Retinal pigment epithelial cell (primary cell): ENCODE measurements around the gene NUTF2.

Experiments
- DNase-seq: peaks from one replicate; pipeline ENCODE4 v3.0.0-alpha.2; 2010; ENCODE audit warnings: low read depth
- H3K4me3 ChIP-seq: 2 replicates; pipeline ENCODE4 v1.5.1; 2011; ENCODE audit warnings: mild to moderate bottlenecking, low read length, control low read depth, moderate library complexity
- CTCF ChIP-seq: conservative IDR thresholded peaks from 2 replicates; pipeline ENCODE4 v1.5.1; 2011; ENCODE audit warnings: low read depth, low read length, control low read depth, inconsistent platforms

The NUTF2 gene

GRCh38 chr16:67865318-67865717, 18.6 kb downstream of the NUTF2 start:
- peak; percentile 46 for TF ChIP-seq CTCF
- no peak overlapping the region for H3K4me3 ChIP-seq
- DNase-seq = no peak

- TF ChIP-seq CTCF = no peak
Observed at GRCh38 chr16:67868290-67868689, 21.6 kb downstream of the NUTF2 start.

GRCh38 chr16:67869653-67870052, 22.9 kb downstream of the NUTF2 start:
- DNase-seq = no peak
- TF ChIP-seq CTCF = no peak
- H3K4me3 ChIP-seq = no peak overlapping the region

More at GRCh38 chr16:67868290-67868689, 21.6 kb downstream of the NUTF2 start:
- H3K4me3 ChIP-seq = no peak overlapping the region
- DNase-seq = no peak

- DNase-seq = no peak
- no peak overlapping the region for H3K4me3 ChIP-seq
- no peak for TF ChIP-seq CTCF
Observed at GRCh38 chr16:67871256-67871655, 24.5 kb downstream of the NUTF2 start.

GRCh38 chr16:67872131-67872630, 25.4 kb downstream of the NUTF2 start:
- H3K4me3 ChIP-seq = peak overlapping the region; percentile 92
- TF ChIP-seq CTCF = no peak
- DNase-seq = no peak

GRCh38 chr16:67872631-67873434, 26.1 kb downstream of the NUTF2 start, which contains the start of gene EDC4:
TSS of gene EDC4 (plus strand) at chr16:67873052. CDS start at chr16:67873262, 210 bp downstream.
- no peak for TF ChIP-seq CTCF
- peak within 1 kb of the TSS; percentile 92 for H3K4me3 ChIP-seq
- no peak for DNase-seq
